ENCODE results near the gene MC1R.
"Not testable (repeated sequence)": the region's sequence is repeated elsewhere in the genome, so short reads cannot be mapped to it uniquely, and the experiment has no call there.

Gene MC1R

GRCh38 chr16:89918453-89919347 lies at the start of gene MC1R:
Gene MC1R (plus strand): TSS chr16:89918862. CDS start chr16:89919259, 397 bp downstream.
- in situ Hi-C loops (cut with HindIII; ENCODE audit: low sequenced_read_pairs): no loop called here

GRCh38 chr16:89869911-89870310 lies 48.8 kb upstream of the MC1R start:
- in situ Hi-C loops (cut with HindIII; ENCODE audit: low sequenced_read_pairs): no loop called here

- in situ Hi-C loops (cut with HindIII; ENCODE audit: low sequenced_read_pairs): no loop called here
These were observed 48.2 kb upstream of the MC1R start for GRCh38 chr16:89870440-89870839.

GRCh38 chr16:89871895-89872294 lies 46.8 kb upstream of the MC1R start:
- in situ Hi-C loops (cut with HindIII; ENCODE audit: low sequenced_read_pairs): no loop called here

- in situ Hi-C loops (cut with HindIII; ENCODE audit: low sequenced_read_pairs): no loop called here
These were observed 45.3 kb upstream of the MC1R start, which contains the start of gene TCF25 for GRCh38 chr16:89873109-89873971. Gene TCF25 (plus strand): TSS chr16:89873592. CDS start chr16:89873668, 76 bp downstream.

GRCh38 chr16:89873972-89874689 lies 44.5 kb upstream of the MC1R start:
- in situ Hi-C loops (cut with HindIII; ENCODE audit: low sequenced_read_pairs): no loop called here

GRCh38 chr16:89879123-89879522 lies 39.5 kb upstream of the MC1R start:
- in situ Hi-C loops (cut with HindIII; ENCODE audit: low sequenced_read_pairs): not testable (repeated sequence)

GRCh38 chr16:89880477-89881367 lies 37.9 kb upstream of the MC1R start:
- in situ Hi-C loops (cut with HindIII; ENCODE audit: low sequenced_read_pairs): no loop called here

GRCh38 chr16:89881368-89881730 lies 37.3 kb upstream of the MC1R start:
- in situ Hi-C loops (cut with HindIII; ENCODE audit: low sequenced_read_pairs): no loop called here

- in situ Hi-C loops (cut with HindIII; ENCODE audit: low sequenced_read_pairs): no loop called here
These were observed 35.2 kb upstream of the MC1R start for GRCh38 chr16:89883346-89884040.

- in situ Hi-C loops (cut with HindIII; ENCODE audit: low sequenced_read_pairs): no loop called here
These were observed 34.6 kb upstream of the MC1R start for GRCh38 chr16:89884041-89884421.

GRCh38 chr16:89887243-89887642 lies 31.4 kb upstream of the MC1R start:
- in situ Hi-C loops (cut with HindIII; ENCODE audit: low sequenced_read_pairs): no loop called here

GRCh38 chr16:89890200-89890599 lies 28.5 kb upstream of the MC1R start:
- in situ Hi-C loops (cut with HindIII; ENCODE audit: low sequenced_read_pairs): no loop called here

- in situ Hi-C loops (cut with HindIII; ENCODE audit: low sequenced_read_pairs): no loop called here
These were observed 27.6 kb upstream of the MC1R start for GRCh38 chr16:89890886-89891657.

GRCh38 chr16:89892055-89892630 lies 26.5 kb upstream of the MC1R start:
- in situ Hi-C loops (cut with HindIII; ENCODE audit: low sequenced_read_pairs): no loop called here

GRCh38 chr16:89892635-89893034 lies 26.0 kb upstream of the MC1R start:
- in situ Hi-C loops (cut with HindIII; ENCODE audit: low sequenced_read_pairs): no loop called here

- in situ Hi-C loops (cut with HindIII; ENCODE audit: low sequenced_read_pairs): no loop called here
These were observed 24.8 kb upstream of the MC1R start for GRCh38 chr16:89893642-89894548.

Data from endothelial cell of hepatic sinusoid (primary cell).